Measurements from ENCODE around the gene DGKB. TPM values are rescaled to one million over a fixed set of nuclear protein-coding genes. Genes with fewer than 3 reads are reported as not detected.

The DGKB gene
- total RNA-seq (2022; extraction: Qiagen RNA extraction), result not detected in 5 replicates

GRCh38 chr7:14902589-14903067 is at the start of gene DGKB:
Gene DGKB, minus strand, starts transcription at chr7:14902751.

